Naive thymus-derived CD4-positive, alpha-beta T cell (primary cell): ENCODE measurements around the gene ADRM1. TPM values are rescaled to one million over a fixed set of nuclear protein-coding genes. Genes with fewer than 3 reads are reported as not detected.

Source experiments
- ATAC-seq: fragments of 150-1000 bp; cut with Tn5 transposase; 2 replicates; pipeline ENCODE4 v1.10.0; 2021; ENCODE audit warnings: mild to moderate bottlenecking, moderate library complexity
- CTCF ChIA-PET: fragments of 350-600 bp; sonication (Branson Sonifier 250); formaldehyde crosslinking; loops from one replicate; lab custom pipeline; 2021; ENCODE audit warnings: antibody characterized with exemption; lab: Charles Lee
- POLR2A ChIA-PET: fragments of 350-600 bp; sonication (Branson Sonifier 250); formaldehyde crosslinking; loops from one replicate; lab custom pipeline; 2021; ENCODE audit warnings: antibody characterized with exemption, inconsistent platforms; lab: Charles Lee
- DNase-seq, 9 donors: peaks; one replicate each; pipeline versions ENCODE4 v3.0.0 to v3.0.0-alpha.2; 2020 to 2022; ENCODE audit warnings: mixed read lengths in 1 of 9
- H3K27ac ChIP-seq: one replicate; pipeline ENCODE4 v1.7.0; 2013; ENCODE audit warnings: mild to moderate bottlenecking, low read depth, low read length, moderate library complexity
- H3K27me3 ChIP-seq, 2 donors: one replicate each; pipeline ENCODE4 v1.7.0; 2013; ENCODE audit warnings: low read length in 2 of 2, mild to moderate bottlenecking in 2 of 2, moderate library complexity in 2 of 2; ENCODE audit not compliant: control insufficient read depth in 2 of 2, insufficient read depth in 2 of 2
- H3K36me3 ChIP-seq, 3 experiments: 1 replicate in 2 of 3; 2 replicates in 1 of 3; pipeline ENCODE4 v1.7.0; 2013; ENCODE audit warnings: low read length in 3 of 3, mild to moderate bottlenecking in 3 of 3, moderate library complexity in 1 of 3; ENCODE audit not compliant: insufficient read depth in 3 of 3, control insufficient read depth in 2 of 3
- H3K4me1 ChIP-seq, 2 donors: one replicate each; pipeline ENCODE4 v1.7.0; 2013; ENCODE audit warnings: low read length in 2 of 2, mild to moderate bottlenecking in 2 of 2, moderate library complexity in 1 of 2; ENCODE audit not compliant: control insufficient read depth in 2 of 2, insufficient read depth in 2 of 2
- H3K4me3 ChIP-seq: 2 replicates; pipeline ENCODE4 v1.7.0; 2013; ENCODE audit warnings: mild to moderate bottlenecking, low read length
- H3K9me3 ChIP-seq, 3 experiments: 1 replicate in 2 of 3; 2 replicates in 1 of 3; pipeline ENCODE4 v1.7.0; 2013; ENCODE audit warnings: low read length in 3 of 3; ENCODE audit not compliant: control insufficient read depth in 2 of 3
- H3K27ac Mint-ChIP-seq, 9 donors: one replicate each; pipeline ENCODE4 v1.8.0; 2020 to 2022; ENCODE audit warnings: mixed read lengths in 9 of 9, mild to moderate bottlenecking in 8 of 9, moderate library complexity in 5 of 9, inconsistent platforms in 2 of 9
- H3K27me3 Mint-ChIP-seq, 5 donors: one replicate each; pipeline ENCODE4 v1.8.0; 2021 to 2022; ENCODE audit warnings: mixed read lengths in 5 of 5, mild to moderate bottlenecking in 1 of 5
- H3K36me3 Mint-ChIP-seq, 5 donors: one replicate each; pipeline ENCODE4 v1.8.0; 2020 to 2022; ENCODE audit warnings: mixed read lengths in 5 of 5, mild to moderate bottlenecking in 3 of 5, inconsistent platforms in 1 of 5
- H3K4me1 Mint-ChIP-seq, 7 donors: one replicate each; pipeline ENCODE4 v1.8.0; 2020 to 2022; ENCODE audit warnings: mixed read lengths in 7 of 7, mild to moderate bottlenecking in 3 of 7, inconsistent platforms in 1 of 7
- H3K4me3 Mint-ChIP-seq, 10 donors: one replicate each; pipeline ENCODE4 v1.8.0; 2020 to 2022; ENCODE audit warnings: mild to moderate bottlenecking in 10 of 10, mixed read lengths in 10 of 10, moderate library complexity in 6 of 10, inconsistent platforms in 2 of 10
- H3K9me3 Mint-ChIP-seq, 11 donors: one replicate each; pipeline ENCODE4 v1.8.0; 2020 to 2022; ENCODE audit warnings: mixed read lengths in 11 of 11, mild to moderate bottlenecking in 4 of 11, inconsistent platforms in 1 of 11, moderate library complexity in 1 of 11
- intact Hi-C, 2 donors: fragments of 100-400 bp; cut with micrococcal nuclease; formaldehyde crosslinking; loops; one replicate each; pipeline ENCODE4 v1.15.1; 2023
- polyA plus RNA-seq, 2 donors: library from polyadenylated mRNA; unstranded; fragments of 300-500 nt; fragmentation: Illumina TruSeq; gene quantifications; one replicate each; pipeline ENCODE4 v1.2.3, GENCODE V29; 2021
- total RNA-seq, 6 experiments: library from RNA in 5 of 6; stranded (reverse) in 5 of 6; gene quantifications; 1 replicate in 5 of 6; 2 replicates in 1 of 6; pipeline ENCODE4 v1.2.3 and lab custom pipeline; 2021 to 2026

The ADRM1 gene
- total and polyA plus RNA-seq, 7 experiments from 2014 or later = 51.3 to 117 (median 56.1) TPM

DNA sequence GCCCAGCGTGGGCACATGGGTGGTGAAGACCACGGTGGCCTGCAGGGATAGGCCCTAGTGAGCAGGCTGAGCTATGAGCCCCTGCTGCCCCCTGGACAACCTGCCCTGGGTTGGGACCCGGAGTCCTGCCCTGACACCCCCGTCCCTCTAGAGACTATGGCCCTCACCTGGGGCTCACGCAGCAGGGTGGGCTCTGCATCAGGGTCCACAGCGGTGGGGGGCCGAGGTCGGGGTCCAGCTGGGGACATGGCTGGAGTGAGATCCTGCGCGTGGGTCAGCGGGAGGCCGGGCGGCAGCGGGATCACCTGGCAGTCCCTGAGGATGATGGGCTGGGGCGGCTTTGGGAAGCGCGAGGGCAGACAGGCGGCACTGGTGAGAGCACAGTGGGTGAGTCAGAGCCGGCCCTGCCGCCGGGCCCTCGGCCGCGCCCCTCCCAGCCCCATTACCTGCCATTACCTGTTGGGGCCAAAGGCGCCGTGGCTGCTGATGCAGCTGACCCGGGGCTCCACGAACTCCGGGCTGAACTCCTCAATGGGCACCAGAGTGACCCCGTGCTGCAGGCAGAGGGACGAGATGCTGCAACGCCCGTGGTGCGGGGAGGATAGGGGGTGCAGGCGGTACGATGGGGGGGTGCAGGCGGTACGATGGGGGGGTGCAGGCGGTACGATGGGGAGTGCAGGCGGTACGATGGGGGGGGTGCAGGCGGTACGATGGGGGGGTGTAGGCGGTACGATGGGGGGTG, 27.9 kb downstream of the ADRM1 start:
- DNase-seq (no peak), ATAC-seq (no peak)
- Histone ChIP-seq H3K27me3 (no peaks in the 10 kb centered on the region), H3K4me3 (no peak overlapping the region), H3K9me3 (no peaks in the 10 kb centered on the region), H3K4me1 (no peaks in the 10 kb centered on the region), H3K27ac (no peak overlapping the region), H3K36me3 (no peaks in the 10 kb centered on the region)
- H3K27ac Mint-ChIP-seq = no peak overlapping the region
- H3K4me1 Mint-ChIP-seq = no peaks in the 10 kb centered on the region
- CTCF ChIA-PET = no interaction called here
- no peaks in the 10 kb centered on the region for H3K36me3 Mint-ChIP-seq
- no peaks in the 10 kb centered on the region for H3K27me3 Mint-ChIP-seq
- POLR2A ChIA-PET = no interaction called here
- intact Hi-C loops = no loop called here
- H3K9me3 Mint-ChIP-seq = peaks cover 0 to 1% (median 0%) of the 10 kb centered on the region in 11 donors
- H3K4me3 Mint-ChIP-seq = no peak overlapping the region

DNA sequence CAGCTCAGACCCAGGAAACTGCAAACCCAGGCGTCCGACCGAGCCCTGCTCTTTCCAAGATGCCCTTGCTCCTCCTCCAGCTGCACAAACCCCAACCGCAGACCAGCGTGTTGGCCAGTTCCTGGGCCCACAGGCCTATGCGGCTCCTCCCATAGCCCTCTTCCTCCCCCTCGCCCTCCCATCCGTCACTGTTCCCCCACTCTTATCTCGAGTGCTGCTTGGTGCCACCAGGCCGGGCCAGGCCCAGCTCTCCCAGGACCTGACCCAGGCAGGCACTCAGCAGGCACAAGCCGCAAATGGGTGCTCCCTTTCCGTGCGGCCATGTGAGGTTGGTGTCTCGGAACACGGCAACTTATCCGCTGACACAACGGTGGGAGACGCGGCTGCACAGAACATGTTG, 28.6 kb downstream of the ADRM1 start:
- H3K4me1 Mint-ChIP-seq = no peaks in the 10 kb centered on the region
- H3K4me1 ChIP-seq = no peaks in the 10 kb centered on the region
- intact Hi-C loops = no loop called here
- no peaks in the 10 kb centered on the region for H3K27me3 Mint-ChIP-seq
- no peak for DNase-seq
- H3K27me3 ChIP-seq = no peaks in the 10 kb centered on the region
- ATAC-seq = no peak
- H3K4me3 ChIP-seq = no peak overlapping the region
- ChIA-PET POLR2A (no interaction called here), CTCF (no interaction called here)
- H3K27ac Mint-ChIP-seq = no peak overlapping the region
- H3K27ac ChIP-seq = no peak overlapping the region
- no peak overlapping the region for H3K4me3 Mint-ChIP-seq
- H3K36me3 Mint-ChIP-seq = no peaks in the 10 kb centered on the region
- no peaks in the 10 kb centered on the region for H3K9me3 Mint-ChIP-seq
- H3K36me3 ChIP-seq = no peaks in the 10 kb centered on the region
- no peaks in the 10 kb centered on the region for H3K9me3 ChIP-seq

DNA sequence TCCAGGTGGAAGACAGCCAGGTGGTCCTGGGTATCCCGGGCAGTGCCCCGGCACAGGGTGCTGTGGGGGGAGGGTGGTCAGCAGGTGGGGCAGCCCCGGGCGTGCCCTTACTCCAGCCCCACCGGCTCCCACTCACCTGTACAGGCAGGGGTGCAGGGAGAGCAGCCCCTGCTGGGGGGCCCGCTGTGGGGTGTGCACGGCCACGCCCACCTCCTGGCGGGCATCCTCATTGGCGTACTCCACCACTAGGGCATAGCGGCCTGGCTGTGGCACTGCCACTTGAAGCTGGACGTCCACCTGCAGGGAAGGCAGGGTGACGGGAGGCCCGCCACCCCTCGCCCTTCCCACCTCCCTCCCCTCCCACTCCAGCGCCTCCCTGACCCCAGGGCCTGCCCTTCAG, 29.6 kb downstream of the ADRM1 start:
- no peak overlapping the region for H3K27ac Mint-ChIP-seq
- H3K4me1 Mint-ChIP-seq = no peaks in the 10 kb centered on the region
- no peak overlapping the region for H3K4me3 Mint-ChIP-seq
- Histone ChIP-seq H3K4me1 (no peaks in the 10 kb centered on the region), H3K27ac (no peak overlapping the region), H3K27me3 (no peaks in the 10 kb centered on the region), H3K36me3 (no peaks in the 10 kb centered on the region), H3K9me3 (no peaks in the 10 kb centered on the region), H3K4me3 (no peak overlapping the region)
- intact Hi-C loops = no loop called here
- POLR2A ChIA-PET = no interaction called here
- no peaks in the 10 kb centered on the region for H3K9me3 Mint-ChIP-seq
- no peaks in the 10 kb centered on the region for H3K36me3 Mint-ChIP-seq
- DNase-seq = no peak
- peaks cover 0 to 5% (median 0%) of the 10 kb centered on the region in 5 donors for H3K27me3 Mint-ChIP-seq
- ATAC-seq = no peak
- CTCF ChIA-PET = no interaction called here

DNA sequence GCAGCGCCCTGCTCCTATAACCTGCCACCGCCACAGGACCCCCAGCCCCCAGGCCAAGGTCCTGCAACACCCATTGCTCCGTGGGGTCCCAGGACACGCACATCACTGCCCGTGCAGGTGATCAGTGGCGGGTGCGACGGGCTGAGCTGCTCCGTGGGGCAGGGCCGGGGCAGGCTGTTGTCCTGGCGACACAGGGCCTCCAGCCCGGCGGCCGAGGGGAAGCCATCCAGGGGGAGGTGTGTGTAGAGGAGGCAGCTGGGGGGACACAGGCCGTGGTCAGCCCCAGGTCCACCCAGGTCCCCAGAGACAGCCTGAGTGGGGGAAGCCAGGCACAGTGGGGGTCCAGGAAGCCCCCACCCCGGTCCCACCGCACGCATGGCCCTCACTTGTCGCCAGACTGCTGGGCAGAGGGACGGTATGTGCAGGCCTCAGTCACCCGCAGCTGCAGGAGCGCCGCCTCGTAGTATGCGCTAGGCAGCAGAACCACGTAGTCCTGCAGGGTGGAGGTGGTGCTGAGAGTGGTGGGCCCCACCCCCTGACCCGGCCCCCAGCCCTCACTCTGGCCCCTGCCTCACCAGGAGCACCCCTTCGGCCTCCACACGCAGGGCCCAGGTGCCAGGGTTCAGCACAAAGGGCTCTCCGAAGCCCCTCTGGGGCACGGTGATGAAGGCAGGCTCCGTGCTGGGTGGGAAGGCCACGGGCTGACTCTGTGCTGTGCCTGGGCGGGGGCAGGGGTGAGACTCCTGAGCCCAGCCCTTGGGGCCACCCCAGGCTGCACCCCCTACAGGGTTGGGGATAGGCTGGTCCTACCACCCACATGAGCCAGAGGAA, 30.4 kb downstream of the ADRM1 start:
- no peaks in the 10 kb centered on the region for H3K4me1 Mint-ChIP-seq

DNA sequence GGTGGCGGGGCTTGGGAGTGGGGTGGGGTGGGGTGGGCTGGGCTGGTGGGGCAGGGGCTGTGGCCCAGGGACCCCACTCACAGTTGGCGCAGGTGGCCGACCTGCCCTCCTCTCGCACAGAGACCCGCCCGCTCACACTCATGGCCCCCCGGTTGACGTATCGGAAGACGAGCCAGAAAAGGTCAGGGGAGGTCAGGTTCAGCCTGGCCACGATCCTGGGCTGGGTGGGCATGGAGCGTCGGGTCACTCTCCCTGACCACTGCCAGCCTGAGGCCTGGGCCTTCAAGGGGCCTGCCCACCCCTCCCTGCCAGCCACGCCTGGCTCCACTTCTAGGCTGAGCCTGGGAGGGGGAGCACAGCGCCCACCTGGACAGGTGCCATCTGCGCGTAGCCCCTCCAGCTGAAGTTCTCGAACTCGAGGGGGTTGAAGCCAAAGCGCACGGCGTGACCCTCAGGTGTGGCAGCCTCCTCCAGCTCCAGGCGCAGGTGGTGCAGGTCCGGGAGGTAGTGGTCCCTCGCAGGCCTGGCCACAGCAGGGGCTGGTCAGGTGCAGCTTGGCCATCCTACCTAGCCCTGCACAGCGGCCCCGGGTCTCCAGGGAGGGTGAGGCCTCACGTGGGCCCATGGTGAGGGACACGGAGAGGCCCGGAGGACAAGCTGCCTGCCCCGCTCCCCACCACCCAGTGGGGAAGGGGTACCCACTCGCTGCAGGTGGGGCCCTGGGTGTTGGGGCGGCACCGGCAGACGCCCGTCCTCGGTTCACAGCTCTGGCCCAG, 31.2 kb downstream of the ADRM1 start:
- no peak overlapping the region for H3K4me3 Mint-ChIP-seq
- POLR2A ChIA-PET = no interaction called here
- H3K9me3 Mint-ChIP-seq = no peaks in the 10 kb centered on the region
- H3K27ac ChIP-seq = no peak overlapping the region
- ATAC-seq (no peak), DNase-seq (no peak)
- CTCF ChIA-PET = no interaction called here
- H3K36me3 Mint-ChIP-seq = no peaks in the 10 kb centered on the region
- intact Hi-C loops = no loop called here
- H3K27me3 ChIP-seq = no peaks in the 10 kb centered on the region
- no peak overlapping the region for H3K27ac Mint-ChIP-seq
- H3K9me3 ChIP-seq = no peaks in the 10 kb centered on the region
- H3K4me1 ChIP-seq = no peaks in the 10 kb centered on the region
- no peaks in the 10 kb centered on the region for H3K36me3 ChIP-seq
- H3K4me1 Mint-ChIP-seq = no peaks in the 10 kb centered on the region
- no peak overlapping the region for H3K4me3 ChIP-seq
- peaks cover 0 to 9% (median 0%) of the 10 kb centered on the region in 5 donors for H3K27me3 Mint-ChIP-seq

More for the DNA sequence above, 30.4 kb downstream of the ADRM1 start:
- ChIA-PET CTCF (no interaction called here), POLR2A (no interaction called here)
- Mint-ChIP-seq H3K27ac (no peak overlapping the region), H3K9me3 (no peaks in the 10 kb centered on the region), H3K4me3 (no peak overlapping the region), H3K27me3 (peaks cover 0 to 5% (median 0%) of the 10 kb centered on the region in 5 donors), H3K36me3 (no peaks in the 10 kb centered on the region)
- H3K27ac ChIP-seq = no peak overlapping the region
- H3K4me3 ChIP-seq = no peak overlapping the region
- H3K27me3 ChIP-seq = no peaks in the 10 kb centered on the region
- intact Hi-C loops = no loop called here
- DNase-seq = no peak
- H3K4me1 ChIP-seq = no peaks in the 10 kb centered on the region
- no peak for ATAC-seq
- H3K36me3 ChIP-seq = no peaks in the 10 kb centered on the region
- no peaks in the 10 kb centered on the region for H3K9me3 ChIP-seq

GRCh38 chr20:62334881-62335280, 32.1 kb downstream of the ADRM1 start:
- intact Hi-C loops = no loop called here
- no peaks in the 10 kb centered on the region for H3K36me3 ChIP-seq
- DNase-seq (no peak), ATAC-seq (no peak)
- Mint-ChIP-seq H3K27me3 (peaks cover 0 to 14% (median 6%) of the 10 kb centered on the region in 5 donors), H3K9me3 (peaks cover 0 to 6% (median 0%) of the 10 kb centered on the region in 11 donors), H3K4me3 (no peak overlapping the region), H3K27ac (no peak overlapping the region), H3K36me3 (peaks cover 0 to 5% (median 2%) of the 10 kb centered on the region in 5 donors), H3K4me1 (peaks cover 0 to 5% (median 0%) of the 10 kb centered on the region in 7 donors)
- no peak overlapping the region for H3K4me3 ChIP-seq
- no peaks in the 10 kb centered on the region for H3K4me1 ChIP-seq
- ChIA-PET CTCF (no interaction called here), POLR2A (no interaction called here)
- H3K27ac ChIP-seq = no peak overlapping the region
- H3K9me3 ChIP-seq = no peaks in the 10 kb centered on the region
- no peaks in the 10 kb centered on the region for H3K27me3 ChIP-seq
